ENCODE data around the gene SGSM2. TPM values are rescaled to one million over a fixed set of nuclear protein-coding genes. Genes with fewer than 3 reads are reported as not detected.

The SGSM2 gene
- polyA plus RNA-seq, 1 donor from 2014 or later, result 222 TPM

GRCh38 chr17:2338315-2338657 lies 985 bp downstream of the SGSM2 start (continued):
- TF ChIP-seq MXI1 (conservative IDR thresholded peaks at IDR 0.05; ENCODE audit: poor library complexity, severe bottlenecking) (no peak), SMC3 (conservative IDR thresholded peaks at IDR 0.05; ENCODE audit: poor library complexity) (no peak), POLR2AphosphoS5 (IDR thresholded peaks at IDR 0.05) (no peak), TAF1 (IDR thresholded peaks at IDR 0.05; ENCODE audit: low read depth) (no peak)

- no peaks in the 10 kb centered on the region for H4K20me1 ChIP-seq (ENCODE audit: insufficient read depth)
- H3K27me3 ChIP-seq (ENCODE audit: insufficient read depth, low read depth, low read length), result no peaks in the 10 kb centered on the region
- peaks cover 9% of the 10 kb centered on the region for H3K79me2 ChIP-seq (replicated peaks; ENCODE audit: insufficient read depth, low read length)
- H3K4me2 ChIP-seq (ENCODE audit: low read length), result no peak overlapping the region
- no peak overlapping the region for H3K4me3 ChIP-seq (ENCODE audit: low read length)
- no peaks in the 10 kb centered on the region for H3K36me3 ChIP-seq (ENCODE audit: insufficient read depth, low read length)
- no peaks in the 10 kb centered on the region for H3F3A ChIP-seq (ENCODE audit: insufficient read depth, low read length, poor library complexity, severe bottlenecking)
- no peaks in the 10 kb centered on the region for H3K9me3 ChIP-seq (ENCODE audit: low read length)
- TF ChIP-seq CTCF (IDR thresholded peaks at IDR 0.05; ENCODE audit: poor library complexity, severe bottlenecking), result no peak
- TF ChIP-seq POLR2AphosphoS5 (IDR thresholded peaks at IDR 0.05), result no peak
- no peak for TF ChIP-seq SMC3 (conservative IDR thresholded peaks at IDR 0.05; ENCODE audit: poor library complexity)
- no peak for TF ChIP-seq REST (IDR thresholded peaks at IDR 0.05; ENCODE audit: borderline replicate concordance)
- no peak for TF ChIP-seq EP300 (conservative IDR thresholded peaks at IDR 0.05; ENCODE audit: poor library complexity, severe bottlenecking)
- TF ChIP-seq TAF1 (IDR thresholded peaks at IDR 0.05; ENCODE audit: low read depth), result no peak
- TF ChIP-seq MXI1 (conservative IDR thresholded peaks at IDR 0.05; ENCODE audit: poor library complexity, severe bottlenecking), result no peak
- no peak for TF ChIP-seq RAD21 (conservative IDR thresholded peaks at IDR 0.05)
- no peak for TF ChIP-seq EZH2 (IDR thresholded peaks at IDR 0.05; ENCODE audit: borderline replicate concordance, insufficient read depth, low read length, poor library complexity, severe bottlenecking)
- H3K9me2 ChIP-seq (ENCODE audit: insufficient read depth, low read length), result no peaks in the 10 kb centered on the region
- H3K27ac ChIP-seq (ENCODE audit: low read length), result no peak overlapping the region
- H3K9ac ChIP-seq (ENCODE audit: low read length), result no peak overlapping the region
- H2AFZ ChIP-seq (ENCODE audit: low read depth, low read length), result no peak overlapping the region
These were observed 6.1 kb downstream of the SGSM2 start for GRCh38 chr17:2343421-2343820.

- H4K20me1 ChIP-seq (ENCODE audit: insufficient read depth), result no peaks in the 10 kb centered on the region
- no peaks in the 10 kb centered on the region for H3K27me3 ChIP-seq (ENCODE audit: insufficient read depth, low read depth, low read length)
- no peak overlapping the region for H3K4me2 ChIP-seq (ENCODE audit: low read length)
- H3K9me2 ChIP-seq (ENCODE audit: insufficient read depth, low read length), result no peaks in the 10 kb centered on the region
- peaks cover 3% of the 10 kb centered on the region for H3K79me2 ChIP-seq (replicated peaks; ENCODE audit: insufficient read depth, low read length)
- no peak overlapping the region for H3K9ac ChIP-seq (ENCODE audit: low read length)
- no peak overlapping the region for H3K27ac ChIP-seq (ENCODE audit: low read length)
- H3K9me3 ChIP-seq (ENCODE audit: low read length), result no peaks in the 10 kb centered on the region
- no peak overlapping the region for H3K4me3 ChIP-seq (ENCODE audit: low read length)
- no peaks in the 10 kb centered on the region for H3K36me3 ChIP-seq (ENCODE audit: insufficient read depth, low read length)
- no peak overlapping the region for H2AFZ ChIP-seq (ENCODE audit: low read depth, low read length)
- no peak for TF ChIP-seq POLR2AphosphoS5 (IDR thresholded peaks at IDR 0.05)
- TF ChIP-seq MXI1 (conservative IDR thresholded peaks at IDR 0.05; ENCODE audit: poor library complexity, severe bottlenecking), result no peak
- no peak for TF ChIP-seq REST (IDR thresholded peaks at IDR 0.05; ENCODE audit: borderline replicate concordance)
- H3F3A ChIP-seq (ENCODE audit: insufficient read depth, low read length, poor library complexity, severe bottlenecking), result no peaks in the 10 kb centered on the region
These were observed 7.2 kb downstream of the SGSM2 start for GRCh38 chr17:2344528-2344927.
